PC-9 (cell line): Measurements from ENCODE around the gene KLRD1. TPM values are rescaled to one million over a fixed set of nuclear protein-coding genes. Genes with fewer than 3 reads are reported as not detected.
A peak's percentile ranks its signal among the peaks of the same experiment; 100 is the strongest.

Experiments
- BruUV-seq: library from RNA; stranded (reverse); fragments of 400-500 nt; replicated peaks from 2 replicates; lab custom pipeline; 2021; lab: Mats Ljungman, UMichigan
- CTCF ChIA-PET: fragments of 300-600 bp; sonication (Branson Sonifier 250); formaldehyde crosslinking; loops from one replicate; lab custom pipeline; 2022; ENCODE audit warnings: antibody characterized with exemption; lab: Charles Lee
- POLR2A ChIA-PET: fragments of 300-600 bp; sonication (Branson Sonifier 250); formaldehyde crosslinking; loops from one replicate; lab custom pipeline; 2022; ENCODE audit warnings: antibody characterized with exemption; ENCODE audit not compliant: unreplicated experiment; lab: Charles Lee
- DNase-seq, 2 experiments: peaks; one replicate each; pipeline versions ENCODE4 v3.0.0 to v3.0.0-alpha.2; 2015 to 2022; ENCODE audit warnings: mixed read lengths in 1 of 2
- H2AFZ ChIP-seq: fragments of 200-600 bp; sonication (generic); 2 replicates; pipeline ENCODE4 v1.8.1; 2017; ENCODE audit warnings: antibody characterized with exemption
- H3F3A ChIP-seq: fragments of 200-600 bp; sonication (generic); 2 replicates; pipeline ENCODE4 v1.8.1; 2017; ENCODE audit warnings: antibody characterized with exemption, mild to moderate bottlenecking, low read depth; ENCODE audit not compliant: insufficient read depth
- H3K27ac ChIP-seq: fragments of 200-600 bp; sonication (generic); 2 replicates; pipeline ENCODE4 v1.6.1; 2016; ENCODE audit warnings: mixed run types
- H3K27me3 ChIP-seq: fragments of 200-600 bp; sonication (generic); 2 replicates; pipeline ENCODE4 v1.6.1; 2016; ENCODE audit warnings: low read depth, mixed run types; ENCODE audit not compliant: insufficient read depth
- H3K36me3 ChIP-seq: fragments of 200-600 bp; sonication (generic); 2 replicates; pipeline ENCODE4 v1.6.1; 2016; ENCODE audit warnings: low read depth, mixed run types
- H3K4me1 ChIP-seq: fragments of 200-600 bp; sonication (generic); replicated peaks from 2 replicates; pipeline ENCODE4 v1.6.1; 2016; ENCODE audit warnings: mixed run types; ENCODE audit not compliant: insufficient read depth
- H3K4me2 ChIP-seq: fragments of 200-600 bp; sonication (generic); 2 replicates; pipeline ENCODE4 v1.6.1; 2017; ENCODE audit warnings: mixed run types
- H3K4me3 ChIP-seq: fragments of 200-600 bp; sonication (generic); 2 replicates; pipeline ENCODE4 v1.6.1; 2016; ENCODE audit warnings: mixed run types
- H3K79me2 ChIP-seq: fragments of 200-600 bp; sonication (generic); 2 replicates; pipeline ENCODE4 v1.6.1; 2017; ENCODE audit warnings: low read depth, mixed run types
- H3K9me2 ChIP-seq: fragments of 200-600 bp; sonication (generic); 2 replicates; pipeline ENCODE4 v1.8.1; 2017; ENCODE audit warnings: mild to moderate bottlenecking; ENCODE audit not compliant: insufficient read depth
- H3K9me3 ChIP-seq: fragments of 200-600 bp; sonication (generic); 2 replicates; pipeline ENCODE4 v1.8.1; 2016; ENCODE audit warnings: low read depth; ENCODE audit not compliant: insufficient read depth
- H4K20me1 ChIP-seq: fragments of 200-600 bp; sonication (generic); 2 replicates; pipeline ENCODE4 v1.8.1; 2017; ENCODE audit not compliant: insufficient read depth
- CTCF ChIP-seq: fragments of 200-600 bp; sonication (generic); conservative IDR thresholded peaks from 2 replicates; pipeline ENCODE4 v1.6.1; 2017; ENCODE audit warnings: mixed run types, antibody characterized with exemption, mild to moderate bottlenecking, moderate library complexity
- EZH2 ChIP-seq: fragments of 200-600 bp; sonication (generic); IDR thresholded peaks from 2 replicates; pipeline ENCODE4 v1.8.0; 2017; ENCODE audit warnings: antibody characterized with exemption, low read depth
- intact Hi-C: fragments of 100-400 bp; cut with micrococcal nuclease; formaldehyde crosslinking; loops from one replicate; pipeline ENCODE4 v1.10.0; 2022; ENCODE audit not compliant: unreplicated experiment
- total RNA-seq: library from RNA; stranded (reverse); gene quantifications from 2 replicates; pipeline ENCODE4 v1.2.3, GENCODE V29; 2021

The KLRD1 gene
- total RNA-seq, 1 experiment from 2014 or later, result 0.68 TPM

- no peak for TF ChIP-seq CTCF
- no peak for TF ChIP-seq EZH2
These were observed 56.5 kb downstream of the KLRD1 start for GRCh38 chr12:10363914-10364814.

GRCh38 chr12:10364815-10365622 lies 57.3 kb downstream of the KLRD1 start:
- Histone ChIP-seq H3K4me3 (peak overlapping the region; percentile 77), H3K27me3 (no peaks in the 10 kb centered on the region), H3F3A (no peaks in the 10 kb centered on the region; the same call in 1 of the 2 replicates), H3K9me3 (no peaks in the 10 kb centered on the region), H2AFZ (peak overlapping the region; percentile 91), H3K79me2 (no peaks in the 10 kb centered on the region), H3K27ac (peak overlapping the region; percentile 63), H3K36me3 (no peaks in the 10 kb centered on the region), H3K9me2 (no peaks in the 10 kb centered on the region), H3K4me1 (peaks cover 30% of the 10 kb centered on the region), H4K20me1 (no peaks in the 10 kb centered on the region), H3K4me2 (peak overlapping the region; percentile 93)
- DNase-seq, result peak; percentile 73 to 79
- POLR2A ChIA-PET, result interaction anchor here (0.6 to 0.7 kb wide), 5 partner anchors 28 to 375 kb away, joined by 4 to 9 read pairs (median 4); no protein-coding TSS in a partner anchor
- BruUV-seq, result no TSS peak
- intact Hi-C loops, result loop anchor here (1.0 to 10.0 kb wide), 4 partner anchors 27 to 390 kb away; partner anchors contain the start of gene STYK1
- TF ChIP-seq EZH2 (no peak), CTCF (no peak)
- CTCF ChIA-PET, result interaction anchor here (0.5 to 0.6 kb wide), 2 partner anchors 543 to 647 kb away, joined by 3 to 9 read pairs; no protein-coding TSS in a partner anchor

More at GRCh38 chr12:10363914-10364814, 56.5 kb downstream of the KLRD1 start:
- BruUV-seq, result TSS peak; percentile 56
- Histone ChIP-seq H4K20me1 (no peaks in the 10 kb centered on the region), H3K9me3 (no peaks in the 10 kb centered on the region), H2AFZ (peak overlapping the region; percentile 91), H3K4me1 (peaks cover 30% of the 10 kb centered on the region), H3F3A (no peaks in the 10 kb centered on the region; the same call in 1 of the 2 replicates), H3K9me2 (no peaks in the 10 kb centered on the region), H3K27ac (peak overlapping the region; percentile 63), H3K4me2 (peak overlapping the region; percentile 93), H3K79me2 (no peaks in the 10 kb centered on the region), H3K27me3 (no peaks in the 10 kb centered on the region), H3K36me3 (no peaks in the 10 kb centered on the region), H3K4me3 (peak overlapping the region; percentile 77)
- ChIA-PET CTCF (no interaction called here), POLR2A (interaction anchor here (0.6 to 0.7 kb wide), 4 partner anchors 28 to 36 kb away, joined by 4 to 9 read pairs (median 4); no protein-coding TSS in a partner anchor)
- intact Hi-C loops, result loop anchor here (10.0 kb wide), 1 partner anchor 391 kb away; no protein-coding TSS in a partner anchor
- peak in 1 of 2 experiments; percentile 48 for DNase-seq
